H7 (cell line): ENCODE results near the gene OR51V1. TPM values are rescaled to one million over a fixed set of nuclear protein-coding genes. Genes with fewer than 3 reads are reported as not detected.

ENCODE experiments used
- DNase-seq: peaks from one replicate; pipeline ENCODE4 v3.0.0; 2012
- H3K27me3 ChIP-seq: 2 replicates; pipeline ENCODE4 v1.6.0; 2011; ENCODE audit warnings: mild to moderate bottlenecking, low read length; ENCODE audit not compliant: control insufficient read depth, insufficient read depth
- H3K36me3 ChIP-seq: replicated peaks from 2 replicates; pipeline ENCODE4 v1.5.1; 2011; ENCODE audit warnings: low read length; ENCODE audit not compliant: control insufficient read depth, insufficient read depth
- H3K4me3 ChIP-seq: 2 replicates; pipeline ENCODE4 v1.5.1; 2011; ENCODE audit warnings: low read depth, mild to moderate bottlenecking, control low read depth, low read length, moderate library complexity; ENCODE audit not compliant: insufficient read depth
- total RNA-seq: library from RNA; depleted of rRNA; stranded (reverse); fragments of >200 nt; shearing (Covaris generic); gene quantifications from 2 replicates; pipeline ENCODE4 v1.2.3, GENCODE V29; 2014

The OR51V1 gene
- total RNA-seq, 1 experiment from 2014 or later, result not detected

DNA sequence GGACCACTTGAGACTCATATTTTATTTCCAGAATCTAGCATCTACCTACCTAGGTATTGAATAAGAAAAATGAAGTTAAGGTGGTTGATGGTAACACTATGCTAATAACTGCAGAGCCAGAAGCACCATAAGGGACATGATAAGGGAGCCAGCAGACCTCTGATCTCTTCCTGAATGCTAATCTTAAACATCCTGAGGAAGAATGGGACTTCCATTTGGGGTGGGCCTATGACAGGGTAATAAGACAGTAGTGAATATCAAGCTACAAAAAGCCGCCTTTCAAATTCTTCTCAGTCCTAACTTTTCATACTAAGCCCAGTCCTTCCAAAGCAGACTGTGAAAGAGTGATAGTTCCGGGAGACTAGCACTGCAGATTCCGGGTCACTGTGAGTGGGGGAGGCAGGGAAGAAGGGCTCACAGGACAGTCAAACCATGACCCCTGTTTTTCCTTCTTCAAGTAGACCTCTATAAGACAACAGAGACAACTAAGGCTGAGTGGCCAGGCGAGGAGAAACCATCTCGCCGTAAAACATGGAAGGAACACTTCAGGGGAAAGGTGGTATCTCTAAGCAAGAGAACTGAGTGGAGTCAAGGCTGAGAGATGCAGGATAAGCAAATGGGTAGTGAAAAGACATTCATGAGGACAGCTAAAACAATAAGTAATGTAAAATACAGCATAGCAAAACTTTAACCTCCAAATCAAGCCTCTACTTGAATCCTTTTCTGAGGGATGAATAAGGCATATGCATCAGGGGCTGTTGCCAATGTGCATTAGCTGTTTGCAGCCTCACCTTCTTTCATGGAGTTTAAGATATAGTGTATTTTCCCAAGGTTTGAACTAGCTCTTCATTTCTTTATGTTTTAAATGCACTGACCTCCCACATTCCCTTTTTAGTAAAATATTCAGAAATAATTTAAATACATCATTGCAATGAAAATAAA, 24.3 kb upstream of the OR51V1 start:
- no peak overlapping the region for H3K4me3 ChIP-seq
- no peaks in the 10 kb centered on the region for H3K36me3 ChIP-seq
- no peaks in the 10 kb centered on the region for H3K27me3 ChIP-seq
- no peak for DNase-seq

DNA sequence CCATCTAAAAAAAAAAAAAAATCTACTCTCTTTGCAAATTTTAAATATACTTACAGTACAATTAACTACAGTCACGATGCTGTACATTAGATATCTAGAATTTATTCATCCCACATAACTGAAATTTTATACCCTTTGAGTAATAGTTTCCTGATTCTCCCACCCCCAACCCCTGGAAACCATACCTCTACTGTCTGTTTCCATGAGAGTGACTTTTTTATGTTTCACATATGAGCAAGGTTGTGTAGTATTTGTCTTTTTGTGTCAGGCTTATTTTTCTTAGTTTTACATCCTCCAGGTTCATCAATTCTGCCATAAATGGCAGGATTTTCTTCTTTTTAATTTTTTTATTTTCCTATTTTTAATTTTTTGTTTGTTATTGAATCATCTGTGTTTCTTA, 23.2 kb upstream of the OR51V1 start:
- DNase-seq, result no peak
- Histone ChIP-seq H3K27me3 (no peaks in the 10 kb centered on the region), H3K4me3 (no peak overlapping the region), H3K36me3 (no peaks in the 10 kb centered on the region)

DNA sequence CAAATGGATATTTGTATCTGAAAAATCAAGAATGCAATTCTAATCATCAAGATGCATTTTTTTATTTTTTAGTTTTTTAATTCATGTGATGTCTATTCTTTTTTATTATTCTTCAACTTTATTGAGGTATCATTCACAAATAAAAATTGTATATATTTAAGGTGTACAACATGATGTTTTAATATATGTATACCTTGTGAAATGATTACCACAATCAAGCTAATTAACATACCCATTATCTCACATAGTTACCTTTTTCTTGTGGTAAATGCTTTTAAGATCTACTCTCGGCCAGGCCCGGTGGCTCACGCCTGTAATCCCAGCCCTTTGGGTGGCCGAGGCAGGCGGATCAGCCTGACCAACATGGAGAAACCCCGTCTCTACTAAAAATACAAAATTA, 22.7 kb upstream of the OR51V1 start:
- no peaks in the 10 kb centered on the region for H3K36me3 ChIP-seq
- no peak for DNase-seq
- no peaks in the 10 kb centered on the region for H3K27me3 ChIP-seq
- H3K4me3 ChIP-seq, result no peak overlapping the region

DNA sequence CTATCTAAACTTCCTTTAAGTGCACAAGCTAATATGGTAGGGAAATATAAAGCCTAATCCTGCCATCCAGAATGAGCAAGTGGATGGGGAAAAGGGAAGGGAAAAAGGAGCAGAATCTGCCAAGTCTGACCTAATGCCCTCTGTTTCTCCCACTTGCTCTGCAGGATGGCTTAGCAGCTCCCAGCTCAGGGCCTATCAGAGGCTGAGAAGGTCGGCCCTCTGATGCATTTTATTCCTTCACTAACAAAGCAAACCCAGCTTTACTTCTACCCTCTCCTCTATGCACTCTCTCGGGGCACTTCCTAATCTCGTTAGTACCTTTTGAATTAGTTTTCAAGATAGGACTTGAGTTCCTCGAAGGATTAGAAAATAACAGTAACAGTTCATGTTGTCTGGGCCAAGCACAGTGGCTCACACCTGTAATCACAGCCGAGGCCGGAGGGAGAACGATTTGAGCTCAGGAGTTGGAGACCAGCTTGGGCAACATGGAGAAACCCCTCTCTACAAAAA, 9.9 kb upstream of the OR51V1 start:
- H3K36me3 ChIP-seq, result no peaks in the 10 kb centered on the region
- no peak for DNase-seq
- no peaks in the 10 kb centered on the region for H3K27me3 ChIP-seq
- no peak overlapping the region for H3K4me3 ChIP-seq

DNA sequence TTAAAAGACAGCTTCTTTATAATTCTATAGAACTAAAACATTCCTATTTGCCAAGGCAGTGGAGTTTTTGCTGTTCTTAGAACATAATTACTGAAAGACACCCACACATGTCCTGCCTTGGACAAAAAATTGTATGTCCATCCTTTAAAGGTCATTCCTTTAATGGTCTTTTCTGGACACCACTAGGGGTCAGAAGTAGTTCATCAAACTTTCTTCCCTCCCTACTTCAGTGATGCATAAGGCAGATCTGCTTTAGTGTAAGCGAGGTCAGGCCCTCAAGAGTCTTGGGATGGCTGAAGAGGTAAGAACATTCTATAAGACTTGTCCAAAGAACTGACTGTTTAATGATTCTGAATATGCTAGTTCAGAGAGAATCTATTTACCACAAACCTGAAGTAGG, 4.3 kb upstream of the OR51V1 start:
- DNase-seq, result peak; percentile 42
- H3K27me3 ChIP-seq, result no peaks in the 10 kb centered on the region
- no peaks in the 10 kb centered on the region for H3K36me3 ChIP-seq
- H3K4me3 ChIP-seq, result no peak overlapping the region

DNA sequence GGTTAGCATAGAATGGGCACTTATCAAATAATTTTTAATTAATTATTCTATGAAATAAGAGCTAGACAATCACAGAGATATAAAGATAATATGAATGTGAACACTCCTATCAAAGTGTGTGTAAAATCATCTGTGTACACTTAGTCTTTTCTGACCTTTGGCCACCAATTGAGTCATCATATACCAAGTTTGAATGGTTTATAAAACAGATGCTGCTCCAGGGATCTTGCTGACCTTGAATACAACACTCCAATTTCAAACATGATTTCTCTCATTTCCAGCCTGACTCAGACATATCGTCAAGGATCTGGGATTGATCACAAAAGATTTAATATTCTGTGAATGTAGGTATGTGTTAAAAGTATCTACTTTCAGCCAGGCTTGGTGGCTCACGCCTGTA, 2.9 kb upstream of the OR51V1 start:
- no peak for DNase-seq
- H3K27me3 ChIP-seq, result no peaks in the 10 kb centered on the region
- no peaks in the 10 kb centered on the region for H3K36me3 ChIP-seq
- no peak overlapping the region for H3K4me3 ChIP-seq

DNA sequence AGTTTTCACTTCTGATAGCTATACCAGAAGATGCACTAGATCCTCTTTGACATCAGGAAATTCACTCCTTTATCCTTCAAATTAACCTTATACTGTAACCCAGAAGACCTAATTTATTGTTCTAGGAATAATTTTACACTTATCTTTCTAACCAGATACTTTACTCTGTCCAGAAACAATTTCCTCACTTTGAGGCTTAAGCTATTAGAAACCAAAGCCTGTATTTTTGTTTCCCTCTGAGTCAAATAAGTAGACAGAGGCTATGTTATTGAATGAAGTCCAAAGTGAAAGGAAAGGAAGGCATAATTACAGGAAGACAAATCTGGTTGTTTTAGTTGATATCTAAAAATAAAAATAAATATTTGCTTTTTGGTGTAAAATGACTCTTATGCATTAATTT, 2.2 kb downstream of the OR51V1 start:
- H3K4me3 ChIP-seq, result no peak overlapping the region
- no peak for DNase-seq

DNA sequence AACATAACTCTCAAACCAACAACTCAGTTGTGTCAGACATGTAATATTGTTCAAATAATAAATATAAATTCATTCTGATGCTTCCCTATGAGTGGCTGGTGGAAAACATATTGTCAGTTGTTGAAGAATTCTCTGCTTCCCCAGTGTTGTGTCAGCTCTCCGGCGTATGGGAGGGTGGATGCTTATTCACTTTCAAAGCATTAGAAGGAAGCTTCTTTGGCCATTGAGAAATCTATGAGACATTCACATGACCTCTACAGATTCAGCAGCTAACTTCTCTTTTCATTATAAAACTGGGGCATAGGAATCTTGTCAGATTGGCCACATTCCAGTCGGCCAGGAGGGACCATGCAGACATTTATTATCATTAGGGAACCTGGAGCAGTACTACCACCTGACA, 2.9 kb downstream of the OR51V1 start:
- Histone ChIP-seq H3K4me3 (no peak overlapping the region), H3K27me3 (no peaks in the 10 kb centered on the region), H3K36me3 (no peaks in the 10 kb centered on the region)
- no peak for DNase-seq

More for the DNA sequence above, 2.2 kb downstream of the OR51V1 start:
- Histone ChIP-seq H3K36me3 (no peaks in the 10 kb centered on the region), H3K27me3 (no peaks in the 10 kb centered on the region)

DNA sequence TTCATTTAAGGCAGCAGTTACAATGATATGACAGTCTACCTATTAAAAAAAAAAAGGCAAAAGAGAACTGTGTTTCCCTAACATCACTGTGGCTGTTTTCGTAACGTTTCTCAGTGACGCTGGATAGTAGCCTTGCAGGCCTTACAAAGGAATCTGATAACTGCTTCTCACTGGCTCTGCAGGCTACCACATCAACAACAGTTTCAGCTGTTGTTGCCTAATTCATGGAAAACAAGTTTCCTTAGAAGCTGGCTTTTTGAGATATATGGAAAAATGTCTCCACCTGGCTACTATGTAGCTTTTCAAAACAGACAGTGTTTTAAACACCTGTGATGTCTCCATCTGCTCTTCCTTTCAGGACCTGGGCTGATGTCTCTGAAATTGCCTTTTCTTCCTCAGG, 3.8 kb downstream of the OR51V1 start:
- no peak for DNase-seq
- no peak overlapping the region for H3K4me3 ChIP-seq
- H3K36me3 ChIP-seq, result no peaks in the 10 kb centered on the region
- no peaks in the 10 kb centered on the region for H3K27me3 ChIP-seq

DNA sequence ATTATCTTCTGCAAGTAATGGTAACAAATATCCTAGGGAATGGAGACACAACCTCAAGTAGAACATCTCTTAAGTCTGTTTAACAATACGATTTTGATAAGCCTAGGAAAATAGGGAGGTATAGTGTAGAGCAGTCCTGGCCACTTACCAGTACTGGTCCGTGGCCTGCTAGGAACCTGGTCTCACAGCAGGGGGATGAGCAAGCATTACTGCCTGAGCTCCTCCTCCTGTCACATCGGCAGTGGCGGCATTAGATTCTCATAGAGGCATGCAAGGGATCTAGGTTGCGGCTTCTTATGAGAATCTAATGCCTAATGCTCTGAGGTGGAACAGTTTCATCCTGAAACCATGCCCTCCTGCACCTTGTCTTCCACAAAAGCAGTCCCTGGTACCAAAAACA, 4.4 kb downstream of the OR51V1 start:
- Histone ChIP-seq H3K4me3 (no peak overlapping the region), H3K27me3 (no peaks in the 10 kb centered on the region), H3K36me3 (no peaks in the 10 kb centered on the region)
- DNase-seq, result no peak

DNA sequence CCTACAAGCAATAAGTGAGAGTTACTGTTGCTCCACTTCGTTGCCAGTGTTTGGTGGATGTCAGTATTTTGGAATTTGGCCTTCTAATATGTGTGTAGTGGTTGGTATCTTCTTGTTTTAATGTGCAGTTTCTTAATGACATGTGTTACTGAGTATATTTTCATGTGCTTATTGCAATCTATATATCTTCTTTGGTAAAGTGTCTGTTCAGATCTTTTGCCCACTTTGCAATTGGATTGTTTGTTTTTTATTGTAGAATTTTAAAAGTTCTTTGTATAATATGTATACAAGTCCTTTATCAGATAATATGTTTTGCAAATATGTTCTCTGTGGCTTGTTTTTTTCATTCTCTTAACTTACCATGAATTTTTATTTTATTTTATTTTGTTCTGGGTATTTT, 7.7 kb downstream of the OR51V1 start:
- Histone ChIP-seq H3K27me3 (no peaks in the 10 kb centered on the region), H3K36me3 (no peaks in the 10 kb centered on the region), H3K4me3 (no peak overlapping the region)
- no peak for DNase-seq

DNA sequence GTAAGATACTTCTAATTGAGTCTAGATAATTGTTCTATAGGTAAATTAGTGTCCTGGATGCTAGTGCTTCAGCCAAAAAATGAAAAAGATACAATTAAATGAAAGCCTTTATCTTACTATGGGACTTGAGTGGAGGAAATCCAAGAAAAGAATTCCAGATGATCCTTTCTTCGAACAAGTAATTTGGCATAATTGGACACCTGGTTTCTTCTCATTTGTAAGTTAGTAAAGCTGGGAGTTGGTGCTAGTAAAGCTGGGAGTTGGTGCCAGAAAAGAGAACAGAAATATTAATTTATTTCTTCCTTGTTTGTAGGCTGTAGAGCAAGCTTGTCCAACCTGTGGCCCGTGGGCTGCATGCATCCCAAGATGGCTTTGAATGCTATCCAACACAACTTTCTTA, 12.3 kb downstream of the OR51V1 start:
- no peak for DNase-seq
- H3K27me3 ChIP-seq, result no peaks in the 10 kb centered on the region
- H3K36me3 ChIP-seq, result no peaks in the 10 kb centered on the region
- no peak overlapping the region for H3K4me3 ChIP-seq

DNA sequence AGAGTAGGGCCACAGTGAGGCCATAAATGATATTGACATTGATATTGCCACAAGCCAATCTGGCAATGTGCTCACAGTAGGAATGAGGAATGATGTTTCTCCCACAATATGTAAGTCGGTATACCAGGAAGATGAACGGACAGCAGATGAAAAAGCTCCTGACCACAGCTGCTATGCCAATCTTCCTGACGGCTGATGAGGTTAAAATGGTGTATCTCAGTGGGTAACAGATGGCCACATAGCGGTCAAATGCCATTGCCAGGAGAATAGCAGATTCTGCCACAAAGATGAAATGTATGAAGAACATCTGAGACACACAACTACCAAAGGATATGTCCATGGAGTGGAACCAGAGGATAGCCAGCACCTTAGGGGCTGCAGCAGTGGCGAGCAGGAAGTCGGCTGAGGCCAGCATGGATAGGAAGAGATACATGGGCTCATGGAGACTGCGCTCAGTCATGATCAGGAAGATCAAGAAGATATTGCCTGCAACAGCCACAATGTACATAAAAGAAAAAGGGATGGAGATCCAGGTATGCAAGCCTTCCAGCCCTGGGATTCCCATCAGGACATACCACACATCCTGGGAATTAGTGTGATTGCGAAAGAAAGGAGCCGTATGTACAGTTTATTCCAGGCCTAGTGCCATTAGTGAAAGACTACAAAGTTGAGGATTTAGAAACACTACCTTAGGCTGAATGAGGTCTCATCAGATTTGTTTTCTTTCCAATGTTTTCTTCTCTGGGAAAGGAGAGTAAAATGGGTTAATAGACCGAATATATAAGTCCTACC, 22.2 kb downstream of the OR51V1 start:
- no peak for DNase-seq
- Histone ChIP-seq H3K36me3 (no peaks in the 10 kb centered on the region), H3K4me3 (no peak overlapping the region), H3K27me3 (no peaks in the 10 kb centered on the region)

DNA sequence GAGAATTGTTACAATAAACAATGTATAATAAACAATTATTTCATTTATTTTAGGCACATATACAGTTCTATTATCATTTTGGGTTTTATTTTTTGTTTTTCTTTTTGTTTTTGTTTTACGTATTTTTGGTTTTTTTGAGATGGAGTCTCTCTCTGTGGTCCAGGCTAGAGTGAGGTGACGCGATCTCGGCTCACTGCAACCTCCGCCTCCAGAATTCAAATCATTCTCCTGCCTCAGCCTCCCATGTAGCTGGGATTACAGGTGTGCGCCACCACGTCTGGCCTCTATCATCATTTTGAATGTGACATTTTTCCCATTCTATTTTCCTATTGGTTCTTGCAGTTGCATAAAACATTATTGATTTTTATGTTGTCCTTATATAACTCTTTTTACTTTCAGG, 25.5 kb downstream of the OR51V1 start:
- no peak overlapping the region for H3K4me3 ChIP-seq
- H3K27me3 ChIP-seq, result no peaks in the 10 kb centered on the region
- no peak for DNase-seq
- H3K36me3 ChIP-seq, result no peaks in the 10 kb centered on the region

DNA sequence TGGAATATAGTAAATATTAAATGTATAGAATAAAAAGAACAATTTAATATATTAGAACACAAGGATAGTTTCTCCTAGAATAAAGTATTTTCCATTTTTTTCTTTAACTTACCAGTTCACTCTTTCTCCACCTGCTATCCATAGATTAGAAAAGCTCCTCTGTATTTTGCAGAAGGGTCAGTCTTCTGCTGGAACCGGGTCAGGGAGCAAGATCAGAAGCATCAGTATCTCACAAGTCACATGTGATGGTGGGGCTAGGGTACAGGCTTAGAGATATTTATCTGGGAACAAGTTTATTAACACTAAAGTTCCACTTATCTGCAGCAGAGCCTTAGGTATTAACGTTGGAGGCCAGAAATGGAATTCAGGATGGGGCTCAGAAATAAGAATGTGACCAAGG, 28.6 kb downstream of the OR51V1 start:
- no peak for DNase-seq

More for the DNA sequence above, 28.6 kb downstream of the OR51V1 start:
- Histone ChIP-seq H3K4me3 (no peak overlapping the region), H3K36me3 (no peaks in the 10 kb centered on the region), H3K27me3 (no peaks in the 10 kb centered on the region)
